Right lobe of liver (tissue), 6 donors: ENCODE measurements around the gene SH3PXD2A. TPM values are rescaled to one million over a fixed set of nuclear protein-coding genes. Genes with fewer than 3 reads are reported as not detected.
"Not testable (repeated sequence)": the region's sequence is repeated elsewhere in the genome, so short reads cannot be mapped to it uniquely, and the experiment has no call there.

Source experiments
- ATAC-seq, 4 donors: fragments of 200-7000 bp; cut with Tn5 transposase; one replicate each; pipeline ENCODE4 v1.9.1; 2020; ENCODE audit warnings: mild to moderate bottlenecking in 4 of 4, moderate library complexity in 4 of 4
- DNase-seq, 3 donors: peaks; one replicate each; pipeline ENCODE4 v3.0.0-alpha.2; 2020
- H3K27ac ChIP-seq, 3 donors: fragments of 200-600 bp; one replicate each; pipeline ENCODE4 v1.8.0; 2022
- H3K27me3 ChIP-seq, 2 donors: fragments of 200-600 bp; one replicate each; pipeline ENCODE4 v1.8.0; 2022
- H3K36me3 ChIP-seq, 4 donors: fragments of 200-600 bp; sonication (generic) in 1 of 4; one replicate each; pipeline versions ENCODE4 v1.5.1 to v1.8.0; 2017 to 2022; ENCODE audit warnings: control low read depth in 1 of 4
- H3K4me1 ChIP-seq, 4 donors: fragments of 200-600 bp; sonication (generic) in 1 of 4; one replicate each; pipeline versions ENCODE4 v1.5.1 to v1.8.0; 2017 to 2022; ENCODE audit warnings: control low read depth in 1 of 4
- H3K4me3 ChIP-seq, 3 donors: fragments of 200-600 bp; one replicate each; pipeline ENCODE4 v1.8.0; 2022
- H3K9me3 ChIP-seq, 4 donors: fragments of 200-600 bp; sonication (generic) in 1 of 4; one replicate each; pipeline versions ENCODE4 v1.5.1 to v1.8.0; 2017 to 2022; ENCODE audit warnings: control low read depth in 1 of 4
- CTCF ChIP-seq, 4 donors: fragments of 200-600 bp in 3 of 4; fragments of 450-650 bp in 1 of 4; IDR thresholded peaks; one replicate each; pipeline versions ENCODE4 v1.5.1 to v1.8.0; 2016 to 2022; ENCODE audit warnings: antibody characterized with exemption in 4 of 4, mild to moderate bottlenecking in 2 of 4
- POLR2A ChIP-seq: fragments of 450-650 bp; IDR thresholded peaks from one replicate; pipeline ENCODE4 v1.6.1; 2017; ENCODE audit warnings: antibody characterized with exemption, mild to moderate bottlenecking
- WGBS: methylation state at CpG from one replicate; pipeline ENCODE4 v1.1.6; 2018; ENCODE audit warnings: low coverage, low lambda C conversion rate; ENCODE audit not compliant: insufficient coverage; ENCODE audit errors: missing lambda C conversion rate; 5-methylcytosine and 5-hydroxymethylcytosine counted together
- intact Hi-C, 2 donors: fragments of 100-400 bp; cut with DNase I; formaldehyde crosslinking; loops; one replicate each; pipeline versions ENCODE4 v1.11.2 to v1.14.1; 2022
- total RNA-seq, 6 experiments: library from RNA; depleted of rRNA in 2 of 6; stranded (reverse); fragments of >200 nt in 2 of 6; fragmentation: NEBNext Ultra II Directional in 3 of 6; extraction: Animal tissue kit (Norgen Biotek cat#: 25700) in 3 of 6; gene quantifications; one replicate each; pipeline versions ENCODE4 v1.1.0 to v1.2.4, GENCODE V29; 2016 to 2023
- donor health status: DM: no; HTN: yes; CAD: no.
- donor health status: DM: no; HTN: no; CAD: no.
- donor health status: DM: no; HTN: no; CAD: no.
- donor health status: DM: no; HTN: yes; CAD: no.
- donor health status: DM: no; HTN: yes; CAD: no.

The SH3PXD2A gene
- total RNA-seq, 6 experiments from 2014 or later, result 3.0 to 38.3 (median 10.0) TPM

GRCh38 chr10:103610083-103610472 is 245.3 kb downstream of the SH3PXD2A start:
- no peak for DNase-seq
- H3K4me3 ChIP-seq, result no peak overlapping the region
- H3K36me3 ChIP-seq, result peaks cover 0 to 29% (median 9%) of the 10 kb centered on the region in 4 donors
- no peaks in the 10 kb centered on the region for H3K4me1 ChIP-seq
- WGBS, result 90% methylated on average over 1 of the region's 2 CpGs
- TF ChIP-seq POLR2A (no peak), CTCF (IDR thresholded peaks at IDR 0.05) (no peak)
- no peak overlapping the region for H3K27ac ChIP-seq
- intact Hi-C loops, result no loop called here
- no peak for ATAC-seq
- no peaks in the 10 kb centered on the region for H3K9me3 ChIP-seq
- H3K27me3 ChIP-seq, result no peaks in the 10 kb centered on the region

- Histone ChIP-seq H3K27ac (no peak overlapping the region), H3K4me1 (no peaks in the 10 kb centered on the region), H3K4me3 (no peak overlapping the region), H3K9me3 (no peaks in the 10 kb centered on the region), H3K27me3 (no peaks in the 10 kb centered on the region), H3K36me3 (peaks cover 0 to 29% (median 9%) of the 10 kb centered on the region in 4 donors)
- 98% methylated on average over 7 of the region's 8 CpGs for WGBS
- no peak for TF ChIP-seq CTCF (IDR thresholded peaks at IDR 0.05)
- TF ChIP-seq POLR2A, result no peak
- intact Hi-C loops, result no loop called here
- DNase-seq, result no peak
- ATAC-seq, result no peak
These were observed 245.9 kb downstream of the SH3PXD2A start for GRCh38 chr10:103609231-103610082.

- H3K36me3 ChIP-seq, result peaks cover 0 to 21% (median 10%) of the 10 kb centered on the region in 4 donors
- H3K27me3 ChIP-seq, H3K4me3 ChIP-seq, H3K4me1 ChIP-seq, ATAC-seq, H3K27ac ChIP-seq, intact Hi-C loops, DNase-seq, H3K9me3 ChIP-seq: not testable (repeated sequence)
- 80% methylated on average over 1 of the region's 11 CpGs for WGBS
These were observed 247.3 kb downstream of the SH3PXD2A start for GRCh38 chr10:103608056-103608455.

- ATAC-seq, H3K4me1 ChIP-seq, H3K9me3 ChIP-seq, intact Hi-C loops, H3K27me3 ChIP-seq, DNase-seq, H3K4me3 ChIP-seq, H3K27ac ChIP-seq: not testable (repeated sequence)
- WGBS, result 67% methylated on average over 6 of the region's 32 CpGs
- H3K36me3 ChIP-seq, result peaks cover 0 to 21% (median 5%) of the 10 kb centered on the region in 4 donors
These were observed 248.3 kb downstream of the SH3PXD2A start for GRCh38 chr10:103607051-103607450.

GRCh38 chr10:103606097-103606438 is 249.3 kb downstream of the SH3PXD2A start:
- intact Hi-C loops, H3K27ac ChIP-seq, ATAC-seq, H3K27me3 ChIP-seq, DNase-seq, H3K4me3 ChIP-seq, H3K4me1 ChIP-seq, H3K9me3 ChIP-seq: not testable (repeated sequence)
- peaks cover 0 to 15% (median 1%) of the 10 kb centered on the region in 4 donors for H3K36me3 ChIP-seq
- WGBS, result 100% methylated on average over 1 of the region's 1 CpG

- Histone ChIP-seq H3K27ac (no peak overlapping the region), H3K9me3 (no peaks in the 10 kb centered on the region), H3K4me3 (no peak overlapping the region), H3K4me1 (no peaks in the 10 kb centered on the region), H3K36me3 (peaks cover 0 to 12% (median 0%) of the 10 kb centered on the region in 4 donors), H3K27me3 (no peaks in the 10 kb centered on the region)
- intact Hi-C loops, result no loop called here
- peak in 1 of 3 donors; percentile 38 for DNase-seq
- TF ChIP-seq CTCF (IDR thresholded peaks at IDR 0.05), result peak; percentile 70 to 88 (median 76)
- no peak for TF ChIP-seq POLR2A
- peak; percentile 73 to 87 (median 81) for ATAC-seq
- 16% methylated on average over 5 of the region's 12 CpGs for WGBS
These were observed 249.8 kb downstream of the SH3PXD2A start for GRCh38 chr10:103605359-103606096.
